ENCODE results near the gene IPO8.

IPO8 gene

GRCh38 chr12:30698346-30698745 lies 2.7 kb upstream of the IPO8 start:
- Mint-ChIP-seq H3K27ac (no peak overlapping the region), H3K4me3 (no peak overlapping the region), H3K9me3 (no peaks in the 10 kb centered on the region), H3K4me1 (ENCODE audit: low read depth) (peaks cover 19% of the 10 kb centered on the region), H3K27me3 (ENCODE audit: low read depth) (peaks cover 15% of the 10 kb centered on the region), H3K36me3 (ENCODE audit: low read depth) (peaks cover 3% of the 10 kb centered on the region)

- peaks cover 15% of the 10 kb centered on the region for H3K27me3 Mint-ChIP-seq (ENCODE audit: low read depth)
- peaks cover 22% of the 10 kb centered on the region for H3K4me1 Mint-ChIP-seq (ENCODE audit: low read depth)
- H3K4me3 Mint-ChIP-seq: no peak overlapping the region
- no peak overlapping the region for H3K27ac Mint-ChIP-seq
- H3K9me3 Mint-ChIP-seq: no peaks in the 10 kb centered on the region
- H3K36me3 Mint-ChIP-seq (ENCODE audit: low read depth): peaks cover 6% of the 10 kb centered on the region
Observed at GRCh38 chr12:30696943-30697342, 1.3 kb upstream of the IPO8 start.

GRCh38 chr12:30696486-30696885 lies 817 bp upstream of the IPO8 start:
- H3K27ac Mint-ChIP-seq: no peak overlapping the region
- peaks cover 25% of the 10 kb centered on the region for H3K4me1 Mint-ChIP-seq (ENCODE audit: low read depth)
- no peaks in the 10 kb centered on the region for H3K9me3 Mint-ChIP-seq
- peaks cover 6% of the 10 kb centered on the region for H3K36me3 Mint-ChIP-seq (ENCODE audit: low read depth)
- peaks cover 15% of the 10 kb centered on the region for H3K27me3 Mint-ChIP-seq (ENCODE audit: low read depth)
- peak overlapping the region; percentile 98 for H3K4me3 Mint-ChIP-seq

- Mint-ChIP-seq H3K36me3 (ENCODE audit: low read depth) (peaks cover 6% of the 10 kb centered on the region), H3K27ac (peak overlapping the region; percentile 94), H3K27me3 (ENCODE audit: low read depth) (peaks cover 15% of the 10 kb centered on the region), H3K4me3 (peak overlapping the region; percentile 98), H3K9me3 (no peaks in the 10 kb centered on the region), H3K4me1 (ENCODE audit: low read depth) (peaks cover 28% of the 10 kb centered on the region)
Observed at GRCh38 chr12:30696103-30696408, 387 bp upstream of the IPO8 start.

- Mint-ChIP-seq H3K36me3 (ENCODE audit: low read depth) (peaks cover 9% of the 10 kb centered on the region), H3K4me1 (ENCODE audit: low read depth) (peaks cover 28% of the 10 kb centered on the region), H3K9me3 (no peaks in the 10 kb centered on the region)
Observed at GRCh38 chr12:30694412-30695198, 1.1 kb downstream of the IPO8 start.

GRCh38 chr12:30692470-30692869 lies 3.2 kb downstream of the IPO8 start:
- H3K9me3 Mint-ChIP-seq: no peaks in the 10 kb centered on the region
- peaks cover 11% of the 10 kb centered on the region for H3K36me3 Mint-ChIP-seq (ENCODE audit: low read depth)
- H3K4me1 Mint-ChIP-seq (ENCODE audit: low read depth): peaks cover 25% of the 10 kb centered on the region
- no peak overlapping the region for H3K27ac Mint-ChIP-seq
- H3K4me3 Mint-ChIP-seq: no peak overlapping the region
- no peaks in the 10 kb centered on the region for H3K27me3 Mint-ChIP-seq (ENCODE audit: low read depth)

More at GRCh38 chr12:30694412-30695198, 1.1 kb downstream of the IPO8 start:
- Mint-ChIP-seq H3K27me3 (ENCODE audit: low read depth) (peaks cover 10% of the 10 kb centered on the region), H3K27ac (peak overlapping the region; percentile 64), H3K4me3 (peak overlapping the region; percentile 98)

GRCh38 chr12:30691122-30691879 lies 4.4 kb downstream of the IPO8 start:
- Mint-ChIP-seq H3K27me3 (ENCODE audit: low read depth) (no peaks in the 10 kb centered on the region), H3K27ac (no peak overlapping the region), H3K4me3 (no peak overlapping the region), H3K36me3 (ENCODE audit: low read depth) (peaks cover 12% of the 10 kb centered on the region), H3K9me3 (no peaks in the 10 kb centered on the region), H3K4me1 (ENCODE audit: low read depth) (peaks cover 27% of the 10 kb centered on the region)

GRCh38 chr12:30687265-30687986 lies 8.2 kb downstream of the IPO8 start:
- no peaks in the 10 kb centered on the region for H3K27me3 Mint-ChIP-seq (ENCODE audit: low read depth)
- peaks cover 16% of the 10 kb centered on the region for H3K36me3 Mint-ChIP-seq (ENCODE audit: low read depth)
- H3K4me1 Mint-ChIP-seq (ENCODE audit: low read depth): peaks cover 7% of the 10 kb centered on the region
- H3K4me3 Mint-ChIP-seq: no peak overlapping the region
- no peaks in the 10 kb centered on the region for H3K9me3 Mint-ChIP-seq
- no peak overlapping the region for H3K27ac Mint-ChIP-seq

- no peaks in the 10 kb centered on the region for H3K9me3 Mint-ChIP-seq
- H3K36me3 Mint-ChIP-seq (ENCODE audit: low read depth): peaks cover 28% of the 10 kb centered on the region
- H3K27me3 Mint-ChIP-seq (ENCODE audit: low read depth): no peaks in the 10 kb centered on the region
- H3K4me1 Mint-ChIP-seq (ENCODE audit: low read depth): no peaks in the 10 kb centered on the region
- no peak overlapping the region for H3K4me3 Mint-ChIP-seq
- H3K27ac Mint-ChIP-seq: no peak overlapping the region
Observed at GRCh38 chr12:30679241-30679640, 16.4 kb downstream of the IPO8 start.

GRCh38 chr12:30678221-30678620 lies 17.4 kb downstream of the IPO8 start:
- Mint-ChIP-seq H3K36me3 (ENCODE audit: low read depth) (peaks cover 25% of the 10 kb centered on the region), H3K4me3 (no peak overlapping the region), H3K9me3 (no peaks in the 10 kb centered on the region), H3K27ac (no peak overlapping the region), H3K4me1 (ENCODE audit: low read depth) (no peaks in the 10 kb centered on the region), H3K27me3 (ENCODE audit: low read depth) (no peaks in the 10 kb centered on the region)

- Mint-ChIP-seq H3K4me1 (ENCODE audit: low read depth) (no peaks in the 10 kb centered on the region), H3K36me3 (ENCODE audit: low read depth) (peaks cover 23% of the 10 kb centered on the region), H3K4me3 (no peak overlapping the region), H3K27ac (no peak overlapping the region), H3K27me3 (ENCODE audit: low read depth) (no peaks in the 10 kb centered on the region), H3K9me3 (no peaks in the 10 kb centered on the region)
Observed at GRCh38 chr12:30661210-30661609, 34.5 kb downstream of the IPO8 start.

GRCh38 chr12:30652034-30652696 lies 43.5 kb downstream of the IPO8 start:
- H3K27ac Mint-ChIP-seq: no peak overlapping the region

GRCh38 chr12:30646821-30647220 lies 48.8 kb downstream of the IPO8 start:
- no peak overlapping the region for H3K4me3 Mint-ChIP-seq
- H3K4me1 Mint-ChIP-seq (ENCODE audit: low read depth): no peaks in the 10 kb centered on the region
- H3K27ac Mint-ChIP-seq: no peak overlapping the region
- H3K27me3 Mint-ChIP-seq (ENCODE audit: low read depth): no peaks in the 10 kb centered on the region
- peaks cover 19% of the 10 kb centered on the region for H3K36me3 Mint-ChIP-seq (ENCODE audit: low read depth)
- no peaks in the 10 kb centered on the region for H3K9me3 Mint-ChIP-seq

More at GRCh38 chr12:30652034-30652696, 43.5 kb downstream of the IPO8 start:
- H3K4me1 Mint-ChIP-seq (ENCODE audit: low read depth): no peaks in the 10 kb centered on the region
- H3K36me3 Mint-ChIP-seq (ENCODE audit: low read depth): peaks cover 19% of the 10 kb centered on the region
- no peaks in the 10 kb centered on the region for H3K9me3 Mint-ChIP-seq
- H3K4me3 Mint-ChIP-seq: no peak overlapping the region
- no peaks in the 10 kb centered on the region for H3K27me3 Mint-ChIP-seq (ENCODE audit: low read depth)

- Mint-ChIP-seq H3K27ac (no peak overlapping the region), H3K4me1 (ENCODE audit: low read depth) (no peaks in the 10 kb centered on the region), H3K36me3 (ENCODE audit: low read depth) (peaks cover 16% of the 10 kb centered on the region), H3K9me3 (no peaks in the 10 kb centered on the region), H3K27me3 (ENCODE audit: low read depth) (no peaks in the 10 kb centered on the region), H3K4me3 (no peak overlapping the region)
Observed at GRCh38 chr12:30643366-30643765, 52.3 kb downstream of the IPO8 start.
